Stimulated activated CD8-positive, alpha-beta memory T cell treated with anti-CD3 and anti-CD28 coated beads, Interleukin-4, amount 100 ng/mL, for 1 hour (primary cell): ENCODE data around the gene IDH3A.
"Not testable (repeated sequence)": the region's sequence is repeated elsewhere in the genome, so short reads cannot be mapped to it uniquely, and the experiment has no call there.

Experiments used
- DNase-seq, 2 donors: peaks; one replicate each; pipeline ENCODE4 v3.0.0-alpha.2; 2020; ENCODE audit warnings: low read depth in 2 of 2, low spot score in 1 of 2

The IDH3A gene

DNA sequence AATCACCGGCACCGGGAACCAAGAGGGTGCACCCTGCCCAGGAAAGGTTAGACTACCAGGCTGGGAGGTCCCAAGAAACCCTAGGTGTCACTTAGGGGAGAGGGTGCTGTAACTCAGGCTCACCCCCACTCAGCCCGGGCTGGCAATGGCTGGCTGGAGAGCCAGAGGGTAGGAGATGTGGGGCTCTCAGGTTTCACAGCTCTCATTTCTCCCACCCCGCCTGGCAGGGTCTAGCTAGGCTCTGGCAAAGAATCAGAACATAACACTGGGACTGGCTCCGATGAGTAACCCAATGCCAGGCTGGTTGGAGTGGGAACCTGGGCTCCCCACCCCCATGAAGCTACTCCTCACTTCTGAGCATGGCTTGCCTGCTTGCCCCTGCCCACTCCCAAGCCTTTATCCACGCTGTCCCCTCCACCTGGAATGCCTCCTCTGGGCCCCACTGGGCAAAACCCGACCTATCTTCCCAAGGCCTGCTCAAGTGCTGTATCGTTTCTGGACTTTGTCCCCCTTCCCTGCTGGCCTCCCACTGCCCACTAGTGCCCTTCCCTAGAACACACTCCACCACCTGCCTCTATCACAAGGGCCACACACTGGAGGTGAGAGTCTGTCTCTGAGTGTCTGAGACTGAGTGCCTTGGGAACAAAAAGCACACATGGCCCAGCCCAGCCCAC, 19.9 kb upstream of the IDH3A start:
- no peak for DNase-seq

DNA sequence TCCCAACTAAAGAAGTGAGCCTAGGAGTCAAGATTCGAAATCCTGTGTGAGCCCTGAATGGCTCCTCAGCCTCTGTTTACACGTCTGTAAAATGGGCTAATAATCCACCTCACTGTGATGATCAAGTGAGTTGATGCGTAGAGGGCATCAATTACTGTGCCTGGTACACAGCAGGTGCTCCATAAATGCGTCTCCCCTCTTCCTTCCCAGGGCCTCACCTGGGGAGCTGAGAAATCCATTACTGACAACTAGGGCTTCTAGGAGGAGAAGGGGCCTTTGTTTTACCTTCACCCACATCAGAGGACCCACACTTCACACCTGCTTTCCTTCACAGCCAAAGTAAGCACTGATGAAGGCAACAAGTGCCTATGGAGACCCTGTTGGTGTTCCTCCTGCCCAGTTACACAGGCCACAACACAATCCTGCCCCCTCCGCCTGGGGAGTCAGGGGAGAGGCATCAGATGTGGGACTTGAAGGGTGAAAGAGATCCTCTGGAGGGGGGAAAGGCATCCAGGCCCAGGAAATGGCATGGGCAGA, 19.3 kb upstream of the IDH3A start:
- no peak for DNase-seq

DNA sequence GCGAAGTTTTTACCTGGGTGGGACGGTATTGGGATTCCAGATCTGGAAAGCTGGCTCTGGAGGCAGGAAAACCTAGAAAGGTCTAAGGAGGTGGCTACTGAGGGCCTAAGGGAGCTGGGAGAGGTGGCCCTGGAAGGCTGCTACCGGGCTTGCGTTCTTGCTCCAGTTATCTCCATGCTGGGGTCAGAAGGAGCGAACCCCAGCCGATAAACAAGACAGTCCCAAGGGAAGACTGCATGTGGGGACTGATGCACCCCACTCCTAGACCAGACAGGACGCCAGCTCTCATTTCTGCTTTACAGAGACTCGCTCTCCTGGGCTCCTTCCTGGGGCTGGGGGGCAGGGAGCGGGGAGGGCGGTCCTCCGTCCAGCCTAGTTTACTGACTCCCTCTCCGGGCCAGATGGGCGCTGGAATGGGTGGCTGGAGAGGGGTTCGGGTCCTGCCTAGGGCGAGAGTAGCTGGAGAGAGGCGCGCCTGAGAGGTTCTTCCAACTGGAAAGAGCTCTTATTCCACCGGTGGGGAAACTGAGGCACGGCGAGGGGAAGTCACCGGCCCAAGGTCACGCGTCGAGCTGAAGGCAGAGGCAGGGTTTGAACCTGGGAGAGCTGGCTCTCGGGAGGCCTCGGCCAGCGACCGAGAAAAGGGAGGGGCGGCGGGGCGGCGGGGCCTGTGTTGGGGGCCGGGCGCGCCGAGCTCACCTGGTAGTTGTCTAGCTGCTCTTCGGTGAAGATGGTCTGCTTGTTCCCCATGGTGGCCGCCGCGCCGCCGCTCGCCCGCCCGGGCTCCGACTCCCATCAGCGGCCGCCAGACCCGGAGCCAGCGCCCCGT, 18.5 kb upstream of the IDH3A start:
- no peak for DNase-seq

DNA sequence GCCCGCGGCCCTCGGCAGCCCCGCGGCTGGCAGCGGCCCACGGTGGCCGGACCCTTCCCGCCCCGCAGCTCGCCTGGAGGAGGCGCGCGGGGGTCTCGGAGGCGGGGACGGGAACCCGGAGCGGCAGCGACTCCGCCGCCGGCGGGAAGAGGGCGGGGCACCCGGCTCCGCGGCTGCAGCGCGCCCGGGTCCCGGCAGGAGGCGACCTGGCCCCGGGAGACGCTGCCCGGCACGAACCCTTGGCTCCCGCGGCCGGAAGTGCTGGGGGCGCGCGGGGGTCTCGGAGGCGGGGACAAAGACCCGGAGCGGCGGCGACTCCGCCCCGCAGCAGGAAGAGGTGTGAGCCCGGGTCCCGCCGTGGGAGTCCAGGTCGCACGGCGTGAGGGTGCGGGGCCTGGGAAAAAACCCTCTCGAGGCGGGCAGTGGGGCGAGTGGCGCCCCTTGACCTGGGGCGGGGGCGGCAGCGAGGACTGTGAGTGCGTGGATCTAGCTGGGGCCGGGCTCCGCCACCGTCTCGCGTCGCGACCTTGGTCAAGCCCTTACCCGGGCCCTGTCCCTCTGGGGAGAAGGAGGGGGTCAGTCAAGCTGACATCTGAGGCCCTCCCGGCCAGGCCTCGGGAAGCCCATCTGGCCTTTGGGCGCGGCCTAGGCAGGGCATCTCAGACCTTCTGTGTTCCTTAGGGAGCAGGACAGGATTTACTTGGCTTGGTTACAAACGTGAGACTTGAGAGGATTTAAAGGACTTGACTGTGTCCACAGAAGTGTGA, 17.7 kb upstream of the IDH3A start, which contains the start of gene CIB2:
Gene CIB2, minus strand, starts transcription at position 151 of the 767 bp plus-strand sequence. CDS start 230 bp downstream, outside the sequence.
- DNase-seq, result peak; percentile 37 to 52

DNA sequence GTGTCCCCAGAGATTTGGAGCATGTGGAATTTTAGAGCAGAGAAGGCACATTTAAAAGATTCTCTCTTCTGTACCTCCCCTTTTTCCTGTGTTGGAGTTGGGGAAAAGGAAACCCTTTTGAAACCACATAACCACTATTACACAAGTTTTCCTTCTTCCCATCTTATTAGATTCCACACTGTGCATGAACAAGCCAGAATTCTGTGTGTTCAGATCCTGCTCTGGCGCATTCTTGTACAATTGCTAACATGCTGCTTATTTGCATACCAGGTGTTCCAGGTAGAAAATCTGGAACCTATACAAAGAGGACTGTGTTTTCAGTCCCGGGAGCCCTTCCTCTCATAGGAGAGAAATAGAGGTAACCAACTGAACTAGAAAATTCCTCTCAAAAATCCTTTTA, 15.4 kb upstream of the IDH3A start:
- DNase-seq, result no peak

DNA sequence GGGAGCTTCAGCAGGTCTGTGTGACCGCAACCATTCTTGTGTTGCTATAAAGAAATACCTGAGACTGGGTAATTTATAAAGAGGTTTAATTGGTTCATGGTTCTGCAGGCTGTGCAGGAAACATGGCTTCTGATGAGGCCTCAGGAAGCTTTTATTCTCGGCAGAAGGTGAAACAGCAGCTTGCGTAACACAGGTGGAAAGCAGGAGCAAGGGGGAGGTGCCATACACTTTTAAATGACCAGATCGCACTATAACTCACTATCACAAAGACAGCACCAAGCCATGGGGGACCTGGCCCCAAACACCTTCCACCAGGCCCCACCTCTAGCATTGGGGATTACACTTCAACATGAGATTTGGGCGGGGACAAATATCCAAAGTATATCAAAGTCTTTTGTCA, 9.6 kb upstream of the IDH3A start:
- no peak for DNase-seq

DNA sequence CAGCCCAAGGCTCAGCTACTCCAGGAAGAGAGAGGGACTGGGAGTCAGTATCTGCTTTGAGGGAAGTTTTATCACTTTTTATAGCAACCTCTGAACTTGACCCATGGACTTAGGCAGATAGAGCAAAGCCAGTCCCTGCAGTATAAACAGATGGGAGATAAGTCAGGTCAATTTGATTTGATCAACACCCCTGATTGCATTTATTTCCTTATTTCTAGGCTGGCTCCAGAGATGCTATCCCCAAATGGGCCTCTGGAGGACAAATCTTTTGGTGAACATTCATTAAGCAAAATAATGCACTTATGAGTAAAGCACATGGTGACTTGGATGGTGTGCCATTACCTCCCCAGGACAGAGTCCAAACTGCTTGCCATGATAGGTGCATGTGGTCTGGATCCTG, 8.9 kb upstream of the IDH3A start:
- no peak for DNase-seq

DNA sequence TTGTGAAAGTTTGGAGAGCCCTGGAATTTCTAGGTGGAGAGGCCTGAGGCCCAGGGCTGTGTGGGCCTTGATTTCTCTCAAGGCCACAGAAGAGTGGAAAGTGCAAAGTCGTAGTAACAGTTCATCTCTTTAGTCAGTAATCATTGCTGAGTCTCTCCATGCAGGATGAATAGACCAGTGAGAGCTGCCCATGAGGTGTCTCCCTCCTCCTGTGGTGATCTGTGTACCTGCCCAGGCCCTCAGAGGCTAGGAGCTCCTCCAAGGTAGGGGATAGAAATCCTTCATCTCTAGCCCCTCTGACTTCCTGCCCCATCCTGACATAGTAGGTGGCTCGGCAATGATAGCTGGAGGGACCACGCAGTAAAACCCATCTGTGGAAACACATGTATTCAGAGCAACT, 6.8 kb upstream of the IDH3A start:
- DNase-seq, result no peak

DNA sequence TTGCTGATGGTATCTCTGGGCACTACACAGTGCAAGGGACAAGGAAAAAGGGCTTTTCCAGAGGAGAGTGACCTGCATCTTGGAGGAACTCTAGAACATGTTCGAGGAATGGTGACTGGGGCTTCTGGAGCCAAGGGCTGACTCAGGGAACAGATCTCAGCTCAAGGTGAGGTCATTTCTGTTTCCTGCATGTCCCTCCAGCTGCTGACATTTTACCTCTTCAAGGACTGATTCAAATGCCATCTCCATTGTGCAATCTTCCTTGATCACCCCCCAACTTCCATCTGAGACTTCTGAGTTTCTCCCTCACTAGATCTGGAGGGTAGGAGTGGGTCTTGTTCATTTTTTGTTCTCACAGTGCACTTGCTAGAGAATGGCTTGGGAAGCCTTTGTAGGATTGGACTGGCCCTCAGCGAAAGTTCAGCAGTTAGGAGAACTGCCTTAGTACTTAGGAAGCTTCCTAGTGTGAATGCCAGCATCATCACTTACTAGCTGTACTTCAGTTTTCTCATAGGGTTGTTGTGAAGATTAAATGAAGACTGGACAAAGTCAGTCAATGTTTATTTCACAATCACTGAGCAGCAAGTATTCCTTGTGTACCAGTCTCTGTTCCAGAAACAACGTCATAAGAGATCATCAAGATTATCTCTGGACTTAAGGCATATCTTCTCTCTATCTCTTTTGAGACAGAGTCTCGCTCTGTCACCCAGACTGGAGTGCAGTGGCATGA, 2.6 kb upstream of the IDH3A start:
- no peak for DNase-seq

DNA sequence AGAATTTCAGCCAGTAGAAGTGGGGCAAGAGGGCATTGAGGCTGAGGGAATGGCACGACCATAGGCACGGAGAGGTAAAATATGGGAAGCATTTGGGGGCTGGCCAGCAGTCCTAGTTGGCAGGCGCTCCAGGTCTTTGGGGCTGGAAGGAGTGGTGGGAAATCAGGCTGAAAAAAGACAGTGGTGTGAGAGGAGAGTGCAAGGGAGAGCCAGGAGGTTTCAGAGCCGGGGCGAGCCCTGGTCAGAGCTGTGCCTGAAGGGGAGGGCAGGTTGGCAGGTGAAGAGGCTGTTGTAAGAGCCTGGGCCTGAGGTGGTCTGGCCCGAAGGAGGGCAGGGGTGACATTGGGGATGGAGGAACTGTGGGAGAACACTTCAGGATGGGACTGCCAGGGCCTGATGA, 1.6 kb upstream of the IDH3A start:
- DNase-seq, result no peak

DNA sequence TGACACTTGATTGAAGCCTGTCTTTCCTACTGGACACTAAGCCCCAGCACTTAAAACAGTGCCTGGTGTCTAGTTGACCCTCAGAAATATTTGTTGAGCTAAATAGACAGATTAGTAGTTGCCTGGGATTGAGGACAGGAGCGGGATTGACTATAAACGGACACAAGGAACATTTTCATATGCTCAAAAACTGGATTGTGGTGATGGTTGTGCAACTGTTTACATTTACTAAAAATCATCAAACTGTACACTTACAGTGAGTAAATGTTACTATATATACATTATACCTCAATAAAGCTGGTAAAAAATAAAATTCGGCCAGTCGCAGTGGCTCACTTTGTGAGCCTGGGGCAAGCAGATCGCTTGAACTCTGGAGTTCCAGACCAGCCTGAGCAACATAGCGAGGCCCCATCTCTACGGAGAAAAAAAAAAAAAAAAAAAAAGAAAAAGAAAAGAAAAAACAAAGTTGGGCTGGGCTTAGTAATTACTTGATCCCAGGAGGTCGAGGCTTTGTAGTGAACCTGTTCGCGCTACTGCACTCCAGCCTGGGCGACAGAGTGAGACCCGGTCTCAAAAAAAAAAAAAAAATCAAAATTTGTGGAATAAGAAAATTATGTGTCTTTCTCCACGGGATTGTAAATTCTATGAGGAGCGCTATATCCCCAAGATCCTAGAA, 632 bp upstream of the IDH3A start:
- no peak for DNase-seq

DNA sequence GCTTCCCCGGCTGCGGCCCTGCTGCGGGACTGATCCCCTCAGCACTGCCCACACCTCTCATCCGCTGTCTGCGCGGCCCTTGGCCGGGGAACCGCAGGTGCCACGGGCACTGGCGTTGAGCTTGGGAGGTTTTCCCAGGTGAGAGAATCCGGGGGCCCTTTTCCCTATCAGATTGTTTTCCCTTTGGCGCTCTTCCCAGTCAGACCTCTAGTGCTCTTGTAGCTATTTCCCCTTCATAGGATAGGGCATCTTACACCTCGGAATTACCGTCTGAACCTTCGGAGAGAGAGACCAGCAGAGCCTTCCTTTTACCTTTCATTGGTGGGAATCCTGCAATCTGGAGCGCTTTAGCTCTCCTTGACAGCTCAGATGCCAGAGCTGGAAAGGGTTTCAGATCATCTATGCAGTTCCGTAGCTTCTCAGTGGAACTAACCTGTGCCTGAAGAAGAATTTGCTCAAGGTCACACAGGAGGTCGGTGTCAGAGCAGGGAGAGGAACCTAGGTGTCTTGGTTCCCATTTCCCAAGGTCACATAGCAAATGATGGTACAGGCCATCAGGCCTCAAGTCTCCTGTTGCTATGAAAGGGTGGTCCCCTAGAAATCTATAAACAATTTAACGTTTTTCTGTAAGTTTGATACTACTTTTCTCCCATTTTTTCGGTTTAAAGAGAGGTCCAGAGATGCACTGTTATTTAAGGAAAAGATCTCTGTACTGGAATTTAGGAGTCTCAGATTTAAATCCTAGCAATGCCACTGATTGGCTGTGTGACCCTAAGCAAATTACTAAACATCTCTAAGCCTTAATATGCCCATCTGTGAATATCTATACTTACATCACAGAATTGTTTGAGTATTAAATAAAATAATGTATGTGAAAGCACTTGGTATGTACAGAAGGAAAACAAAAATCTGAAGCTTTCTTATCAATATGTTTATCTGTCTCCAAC, 916 bp downstream of the IDH3A start:
- no peak for DNase-seq

DNA sequence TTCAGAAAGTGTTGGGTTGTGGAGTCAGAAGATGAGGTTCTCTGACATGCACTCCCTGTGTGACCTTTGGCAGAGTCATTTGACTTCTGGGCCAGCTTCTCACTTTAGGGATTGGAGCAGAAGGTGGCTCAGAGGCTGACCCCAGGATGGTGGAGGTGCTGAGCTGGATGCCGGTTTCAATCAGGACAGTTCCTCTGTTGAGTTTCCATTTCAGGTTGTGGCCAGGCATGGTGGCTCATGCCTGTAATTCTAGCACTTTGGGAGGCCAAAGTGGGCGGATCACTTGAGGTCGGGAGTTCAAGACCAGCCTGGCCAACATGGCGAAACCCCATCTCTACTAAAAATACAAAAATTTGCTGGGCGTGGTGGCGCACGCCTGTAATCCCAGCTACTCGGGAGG, 1.9 kb downstream of the IDH3A start:
- DNase-seq, result not testable (repeated sequence)

DNA sequence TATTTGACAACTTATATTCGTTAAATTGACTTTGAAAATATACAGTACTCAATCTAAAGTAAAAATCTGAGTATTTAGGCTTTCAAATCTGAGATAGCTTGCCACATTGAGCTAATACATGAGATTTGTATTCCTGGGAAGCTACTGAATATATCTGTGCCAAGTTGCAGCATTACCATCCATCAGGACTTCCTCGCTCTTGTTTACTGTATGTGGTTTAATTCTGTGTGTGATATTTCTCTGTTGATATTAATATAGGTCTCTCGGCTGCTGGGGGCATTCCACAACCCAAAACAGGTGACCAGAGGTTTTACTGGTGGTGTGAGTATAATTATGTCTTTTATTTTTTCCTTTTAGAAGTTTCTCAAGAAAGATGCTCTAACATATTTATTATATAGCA, 5.8 kb downstream of the IDH3A start:
- no peak for DNase-seq

DNA sequence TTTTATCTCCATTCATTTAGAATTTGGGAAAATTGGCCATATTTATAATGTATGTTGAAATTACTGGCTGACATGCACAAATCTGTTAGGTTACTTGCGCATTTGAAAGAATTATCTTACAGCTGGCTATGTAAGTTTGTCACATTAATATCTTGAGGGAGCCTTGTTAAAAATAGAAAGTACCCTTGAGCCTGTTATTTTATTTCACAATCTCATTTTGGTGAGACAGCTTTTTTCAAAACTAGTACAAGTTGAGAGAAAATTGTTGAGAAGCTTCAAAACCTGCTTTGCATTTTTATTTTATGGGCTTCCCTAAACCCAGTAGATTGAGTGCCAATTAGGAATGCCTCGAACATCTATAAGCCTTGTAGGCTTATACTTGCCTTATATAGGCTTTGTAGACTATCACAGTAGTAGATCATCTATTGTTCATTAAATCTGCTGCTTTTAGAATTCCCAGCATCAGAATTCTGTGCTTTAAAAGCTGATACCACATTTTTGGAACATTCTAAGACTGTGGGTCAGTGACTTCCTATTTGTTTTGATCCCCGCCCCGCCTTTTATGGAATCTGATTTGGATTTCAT, 6.3 kb downstream of the IDH3A start:
- no peak for DNase-seq

DNA sequence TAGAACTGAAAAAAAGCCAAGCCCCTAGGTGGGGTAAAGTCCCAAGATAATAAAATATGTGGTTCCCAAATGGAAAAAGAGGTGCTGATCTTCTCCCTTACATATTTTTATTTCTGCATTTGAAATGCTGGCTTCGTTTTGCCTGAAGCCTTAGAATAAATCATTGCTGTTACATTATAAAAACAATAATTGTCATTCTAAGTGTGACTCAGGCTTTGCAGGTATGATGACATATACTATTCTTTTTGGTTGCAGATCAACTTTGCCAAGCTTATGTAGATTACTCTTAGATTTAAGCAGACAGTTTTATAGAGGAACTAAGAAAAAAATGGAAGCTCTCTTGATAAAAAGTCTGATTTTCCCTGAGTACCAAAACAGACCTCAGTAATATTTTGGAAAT, 7.5 kb downstream of the IDH3A start:
- DNase-seq, result no peak

DNA sequence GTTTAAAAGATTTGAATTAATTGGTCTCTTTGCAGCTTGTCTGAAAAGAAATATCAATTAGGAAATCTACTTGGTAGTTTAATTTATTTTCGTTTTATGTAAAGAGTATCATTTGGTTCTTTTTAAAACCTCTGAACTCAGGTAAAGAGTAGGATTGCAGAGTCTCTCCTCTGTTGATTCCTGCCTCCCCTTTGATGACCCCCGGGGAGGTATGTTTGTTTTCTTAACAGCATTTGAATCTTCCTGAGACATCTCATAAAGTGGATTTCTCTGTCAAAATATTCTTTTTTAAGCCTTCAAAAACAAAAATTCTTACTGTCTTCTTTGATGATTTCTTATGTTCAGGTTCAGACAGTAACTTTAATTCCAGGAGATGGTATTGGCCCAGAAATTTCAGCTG, 8.0 kb downstream of the IDH3A start:
- DNase-seq, result no peak

DNA sequence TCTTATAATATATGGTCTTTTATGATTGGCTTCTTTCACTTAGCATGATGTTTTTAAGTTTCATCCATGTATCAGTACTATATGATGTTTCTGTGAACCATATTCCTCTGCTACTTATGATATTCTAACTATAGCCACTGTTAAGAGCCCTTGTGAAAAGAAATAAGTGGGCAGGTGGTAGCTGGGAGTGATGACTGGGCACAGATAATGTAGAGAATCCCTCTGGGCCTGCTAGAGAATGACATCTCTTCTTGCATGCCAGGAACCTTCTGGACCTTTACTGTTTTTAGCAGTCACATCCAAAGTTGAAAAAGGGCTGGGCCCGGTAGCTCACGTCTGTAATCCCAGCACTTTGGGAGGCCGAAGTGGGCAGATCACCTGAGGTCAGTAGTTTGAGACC, 10.2 kb downstream of the IDH3A start:
- DNase-seq, result no peak

DNA sequence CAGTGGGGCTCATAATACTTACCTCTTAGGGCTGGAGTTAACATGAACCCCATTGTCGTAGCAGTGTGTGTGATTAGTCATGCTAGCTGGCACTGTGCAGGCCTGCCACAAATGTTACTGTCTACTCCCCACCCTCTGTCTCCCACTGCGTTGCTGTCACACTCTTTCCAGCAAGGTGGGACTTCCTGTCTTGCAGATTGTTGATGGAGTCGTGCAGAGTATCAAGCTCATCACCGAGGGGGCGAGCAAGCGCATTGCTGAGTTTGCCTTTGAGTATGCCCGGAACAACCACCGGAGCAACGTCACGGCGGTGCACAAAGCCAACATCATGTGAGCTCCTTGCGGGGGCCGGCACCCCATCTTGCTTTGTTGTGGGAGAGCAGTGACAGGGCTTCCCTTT, 12.9 kb downstream of the IDH3A start:
- DNase-seq, result no peak
